ENCODE measurements around the gene SOCS7. TPM values are rescaled to one million over a fixed set of nuclear protein-coding genes. Genes with fewer than 3 reads are reported as not detected.
A peak's percentile ranks its signal among the peaks of the same experiment; 100 is the strongest.

The SOCS7 gene
- total RNA-seq, 2 donors from 2014 or later: 14.2 to 29.7 TPM

- Mint-ChIP-seq H3K27ac (no peak overlapping the region), H3K9me3 (no peaks in the 10 kb centered on the region), H3K36me3 (no peaks in the 10 kb centered on the region), H3K4me1 (ENCODE audit: low read depth in 2 of 2) (peaks cover 0 to 3% of the 10 kb centered on the region in 2 donors), H3K27me3 (peaks cover 0 to 5% of the 10 kb centered on the region in 2 donors), H3K4me3 (no peak overlapping the region)
- ATAC-seq: no peak
- DNase-seq (ENCODE audit: low spot score): no peak
These were observed 87.8 kb downstream of the SOCS7 start for GRCh38 chr17:38439436-38439835.

DNA sequence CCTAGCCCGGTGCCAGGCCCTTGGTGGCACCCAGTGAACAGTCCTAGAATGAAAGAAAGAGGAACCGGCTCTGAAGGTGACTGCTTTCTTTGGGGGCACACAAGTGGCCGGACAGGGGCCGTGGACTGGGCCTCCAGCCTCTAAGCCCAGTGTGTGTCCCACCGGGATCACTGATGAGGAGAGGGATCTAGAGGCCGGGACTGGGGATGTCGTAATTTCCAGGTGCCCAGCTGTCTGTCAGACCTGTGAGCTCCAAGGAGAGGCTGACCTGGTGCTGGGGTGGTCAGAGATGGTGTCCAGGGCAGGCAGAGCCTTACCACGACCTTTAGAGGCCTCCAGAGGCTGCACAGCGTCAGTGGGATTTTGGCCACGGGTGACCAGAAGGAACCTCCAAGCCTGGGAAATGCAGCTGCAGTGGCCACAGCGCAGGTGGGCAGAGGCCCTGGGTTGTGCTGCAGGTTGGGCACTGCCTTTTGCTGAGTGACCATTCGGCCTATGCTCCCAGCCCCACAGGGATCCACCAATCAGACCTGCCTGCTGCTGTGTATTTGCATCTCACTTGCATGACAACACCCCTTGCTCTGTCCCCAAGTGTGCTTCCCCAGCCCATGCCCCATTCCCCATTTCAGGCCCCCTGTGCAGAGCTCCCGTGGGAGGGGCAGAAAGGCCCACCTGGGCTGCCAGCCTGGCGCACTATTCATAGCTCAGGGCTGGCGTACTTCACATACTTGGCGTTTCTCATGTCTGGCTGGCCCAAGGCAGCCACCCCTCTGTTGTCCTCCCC is 89.2 kb downstream of the SOCS7 start:
- H3K9me3 Mint-ChIP-seq: no peaks in the 10 kb centered on the region
- ATAC-seq (no peak), DNase-seq (ENCODE audit: low spot score) (no peak)
- H3K36me3 Mint-ChIP-seq: no peaks in the 10 kb centered on the region
- peaks cover 0 to 5% of the 10 kb centered on the region in 2 donors for H3K27me3 Mint-ChIP-seq
- H3K4me1 Mint-ChIP-seq (ENCODE audit: low read depth in 2 of 2): peaks cover 0 to 3% of the 10 kb centered on the region in 2 donors
- H3K4me3 Mint-ChIP-seq: no peak overlapping the region
- no peak overlapping the region for H3K27ac Mint-ChIP-seq

- peaks cover 0 to 3% of the 10 kb centered on the region in 2 donors for H3K4me1 Mint-ChIP-seq (ENCODE audit: low read depth in 2 of 2)
- H3K4me3 Mint-ChIP-seq: no peak overlapping the region
- no peaks in the 10 kb centered on the region for H3K9me3 Mint-ChIP-seq
- H3K27ac Mint-ChIP-seq: no peak overlapping the region
- DNase-seq (ENCODE audit: low spot score): no peak
- no peak for ATAC-seq
- H3K36me3 Mint-ChIP-seq: no peaks in the 10 kb centered on the region
- peaks cover 0 to 5% of the 10 kb centered on the region in 2 donors for H3K27me3 Mint-ChIP-seq
These were observed 89.9 kb downstream of the SOCS7 start for GRCh38 chr17:38441429-38442061.

- Mint-ChIP-seq H3K4me3 (no peak overlapping the region), H3K27ac (no peak overlapping the region), H3K36me3 (no peaks in the 10 kb centered on the region), H3K27me3 (peaks cover 0 to 5% of the 10 kb centered on the region in 2 donors), H3K4me1 (ENCODE audit: low read depth in 2 of 2) (peaks cover 0 to 3% of the 10 kb centered on the region in 2 donors), H3K9me3 (no peaks in the 10 kb centered on the region)
- ATAC-seq (no peak), DNase-seq (ENCODE audit: low spot score) (no peak)
These were observed 90.9 kb downstream of the SOCS7 start for GRCh38 chr17:38442548-38442947.

DNA sequence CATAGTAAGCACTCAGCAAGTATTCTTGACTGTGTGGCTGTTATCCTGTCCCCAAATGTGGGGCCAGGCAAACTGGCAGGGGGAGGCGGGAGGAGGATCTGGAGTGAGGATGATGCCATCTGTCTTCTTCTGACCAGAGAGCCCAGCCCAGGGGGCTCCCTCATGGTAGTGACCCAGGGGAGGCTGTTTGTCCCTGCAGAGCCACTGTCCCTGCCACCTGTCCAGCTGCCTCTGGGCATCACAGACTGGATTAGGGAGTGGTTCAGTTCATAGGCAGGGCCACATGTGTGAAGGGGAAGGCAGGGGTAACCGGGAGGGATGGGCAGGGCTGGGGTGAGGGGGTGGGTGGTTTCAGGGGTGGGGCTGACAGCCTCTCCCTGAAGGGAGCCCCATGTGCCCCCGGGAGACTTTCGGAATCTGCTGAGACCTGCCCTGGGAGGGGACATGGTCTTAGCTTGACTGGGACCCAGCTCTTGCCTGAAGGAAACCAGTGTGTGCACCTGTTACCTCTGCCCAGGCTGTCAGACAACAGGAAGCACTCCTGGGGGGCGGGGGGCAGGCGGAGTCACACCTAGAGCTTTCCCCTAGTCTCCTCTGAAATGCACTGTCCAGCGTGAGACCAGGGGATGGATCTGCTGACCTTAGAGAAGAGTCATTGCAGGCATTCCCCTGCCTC is 91.8 kb downstream of the SOCS7 start:
- DNase-seq (ENCODE audit: low spot score) (no peak), ATAC-seq (no peak)
- peaks cover 0 to 7% of the 10 kb centered on the region in 2 donors for H3K27me3 Mint-ChIP-seq
- peaks cover 0 to 3% of the 10 kb centered on the region in 2 donors for H3K4me1 Mint-ChIP-seq (ENCODE audit: low read depth in 2 of 2)
- H3K4me3 Mint-ChIP-seq: no peak overlapping the region
- no peaks in the 10 kb centered on the region for H3K36me3 Mint-ChIP-seq
- no peak overlapping the region for H3K27ac Mint-ChIP-seq
- no peaks in the 10 kb centered on the region for H3K9me3 Mint-ChIP-seq

GRCh38 chr17:38444151-38444550 is 92.5 kb downstream of the SOCS7 start:
- H3K36me3 Mint-ChIP-seq: no peaks in the 10 kb centered on the region
- no peak overlapping the region for H3K4me3 Mint-ChIP-seq
- H3K27me3 Mint-ChIP-seq: peaks cover 0 to 7% of the 10 kb centered on the region in 2 donors
- H3K9me3 Mint-ChIP-seq: no peaks in the 10 kb centered on the region
- H3K27ac Mint-ChIP-seq: no peak overlapping the region
- ATAC-seq: peak; percentile 69 to 79
- peaks cover 0 to 3% of the 10 kb centered on the region in 2 donors for H3K4me1 Mint-ChIP-seq (ENCODE audit: low read depth in 2 of 2)
- DNase-seq (ENCODE audit: low spot score): no peak

DNA sequence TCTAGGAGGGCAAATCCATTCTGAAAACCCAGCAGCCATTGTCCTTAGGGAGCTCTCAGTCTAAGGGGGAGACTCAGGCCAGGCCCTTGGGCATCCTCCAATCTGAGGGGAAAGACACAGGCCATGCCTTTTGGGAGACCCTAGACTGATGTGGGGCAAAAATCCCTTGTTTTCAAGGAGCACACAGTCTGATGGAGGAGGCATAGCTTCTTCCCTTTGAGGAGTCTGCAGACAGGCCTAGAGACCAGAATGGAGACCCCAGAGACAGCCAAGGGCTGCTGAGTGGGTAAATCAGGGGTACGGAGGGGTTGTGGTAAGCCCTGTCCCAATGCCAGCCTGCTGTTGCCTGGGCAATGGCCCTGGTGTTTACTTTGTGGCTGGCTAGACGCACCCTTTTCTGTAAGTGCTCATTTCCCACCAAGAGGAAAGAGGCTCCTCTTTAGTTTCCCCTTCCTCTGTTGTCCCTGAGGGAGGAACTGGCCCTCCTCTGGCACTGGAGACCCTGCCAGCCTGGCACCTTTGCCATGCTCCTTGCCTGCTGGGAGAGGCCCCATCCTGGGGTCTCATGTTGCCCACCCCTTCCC is 96.0 kb downstream of the SOCS7 start:
- Mint-ChIP-seq H3K9me3 (no peaks in the 10 kb centered on the region), H3K4me1 (ENCODE audit: low read depth in 2 of 2) (peaks cover 0 to 2% of the 10 kb centered on the region in 2 donors), H3K4me3 (no peak overlapping the region), H3K27ac (no peak overlapping the region), H3K27me3 (peaks cover 5 to 11% of the 10 kb centered on the region in 2 donors), H3K36me3 (no peaks in the 10 kb centered on the region)
- ATAC-seq: no peak
- no peak for DNase-seq (ENCODE audit: low spot score)

- DNase-seq (ENCODE audit: low spot score) (no peak), ATAC-seq (no peak)
- no peaks in the 10 kb centered on the region for H3K36me3 Mint-ChIP-seq
- peaks cover 12 to 18% of the 10 kb centered on the region in 2 donors for H3K27me3 Mint-ChIP-seq
- peaks cover 6 to 8% of the 10 kb centered on the region in 2 donors for H3K4me1 Mint-ChIP-seq (ENCODE audit: low read depth in 2 of 2)
- H3K4me3 Mint-ChIP-seq: no peak overlapping the region
- no peak overlapping the region for H3K27ac Mint-ChIP-seq
- H3K9me3 Mint-ChIP-seq: no peaks in the 10 kb centered on the region
These were observed 96.6 kb downstream of the SOCS7 start for GRCh38 chr17:38448208-38448771.

DNA sequence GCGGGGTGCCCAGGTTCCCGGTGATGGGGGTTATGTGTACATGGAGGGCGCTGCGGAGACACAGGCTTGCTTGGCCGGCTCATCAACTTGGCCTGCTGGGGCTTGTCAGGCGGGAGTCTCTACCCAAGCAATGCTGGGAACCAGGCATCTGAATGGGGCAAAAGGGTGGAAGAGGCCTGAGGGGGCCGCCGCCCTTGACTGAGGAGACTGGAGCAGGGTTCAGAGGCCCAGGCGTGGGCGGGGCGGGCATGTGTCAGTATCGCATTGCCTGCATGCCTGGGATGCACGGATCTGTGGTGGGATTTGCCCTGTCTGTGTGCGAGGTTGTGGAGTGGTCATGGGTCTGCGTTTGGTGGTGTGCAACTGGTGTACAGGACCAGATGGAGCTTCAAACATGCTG is 97.7 kb downstream of the SOCS7 start:
- H3K27ac Mint-ChIP-seq: no peak overlapping the region
- H3K36me3 Mint-ChIP-seq: no peaks in the 10 kb centered on the region
- DNase-seq (ENCODE audit: low spot score): no peak
- peaks cover 14 to 19% of the 10 kb centered on the region in 2 donors for H3K27me3 Mint-ChIP-seq
- ATAC-seq: no peak
- no peak overlapping the region for H3K4me3 Mint-ChIP-seq
- H3K4me1 Mint-ChIP-seq (ENCODE audit: low read depth in 2 of 2): peaks cover 7 to 9% of the 10 kb centered on the region in 2 donors
- H3K9me3 Mint-ChIP-seq: no peaks in the 10 kb centered on the region

DNA sequence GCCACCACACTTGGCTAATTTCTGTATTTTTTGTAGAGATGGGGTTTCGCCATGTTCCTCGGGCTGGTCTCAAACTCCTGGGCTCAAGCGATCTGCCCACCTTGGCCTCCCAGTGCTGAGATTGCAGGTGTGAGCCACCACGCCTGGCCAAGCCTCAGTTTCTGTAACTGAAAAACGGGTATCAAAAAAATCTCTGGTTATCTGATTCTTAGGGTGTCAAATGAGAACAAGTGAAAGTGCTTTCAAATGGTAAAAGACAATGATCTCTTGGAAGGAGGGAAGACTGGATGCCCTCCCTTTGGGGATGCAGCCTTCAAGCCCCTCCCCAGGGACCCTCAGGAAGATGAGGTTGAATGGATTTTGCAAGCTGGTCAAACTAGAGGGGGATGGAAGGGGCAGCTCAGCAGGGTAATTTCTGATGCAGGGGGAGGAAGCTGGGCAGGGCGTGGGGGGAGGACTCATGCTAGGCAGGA is 98.9 kb downstream of the SOCS7 start:
- Mint-ChIP-seq H3K9me3 (no peaks in the 10 kb centered on the region), H3K27ac (no peak overlapping the region), H3K4me1 (ENCODE audit: low read depth in 2 of 2) (peaks cover 11 to 15% of the 10 kb centered on the region in 2 donors), H3K27me3 (peaks cover 23 to 26% of the 10 kb centered on the region in 2 donors), H3K4me3 (no peak overlapping the region), H3K36me3 (no peaks in the 10 kb centered on the region)
- ATAC-seq (no peak), DNase-seq (ENCODE audit: low spot score) (no peak)

GRCh38 chr17:38451030-38451839 is 99.6 kb downstream of the SOCS7 start:
- no peaks in the 10 kb centered on the region for H3K36me3 Mint-ChIP-seq
- no peaks in the 10 kb centered on the region for H3K9me3 Mint-ChIP-seq
- no peak overlapping the region for H3K4me3 Mint-ChIP-seq
- DNase-seq (ENCODE audit: low spot score): no peak
- H3K27me3 Mint-ChIP-seq: peaks cover 23 to 30% of the 10 kb centered on the region in 2 donors
- H3K27ac Mint-ChIP-seq: no peak overlapping the region
- no peak for ATAC-seq
- peaks cover 11 to 15% of the 10 kb centered on the region in 2 donors for H3K4me1 Mint-ChIP-seq (ENCODE audit: low read depth in 2 of 2)

- Mint-ChIP-seq H3K9me3 (no peaks in the 10 kb centered on the region), H3K4me1 (ENCODE audit: low read depth in 2 of 2) (peaks cover 11 to 15% of the 10 kb centered on the region in 2 donors), H3K4me3 (no peak overlapping the region), H3K27ac (no peak overlapping the region), H3K36me3 (no peaks in the 10 kb centered on the region), H3K27me3 (peaks cover 23 to 32% of the 10 kb centered on the region in 2 donors)
- no peak for DNase-seq (ENCODE audit: low spot score)
- no peak for ATAC-seq
These were observed 100.3 kb downstream of the SOCS7 start for GRCh38 chr17:38451840-38452529.

All from natural killer cell treated with Interleukin-12 subunit alpha and Interleukin-12 subunit beta and Interleukin-15 and Interleukin-18, amount 100 ng/mL, for 72 hours (primary cell).